PFSK-1 (cell line): ENCODE measurements around the gene MSANTD1.

Experiments
- FOXP2 ChIP-seq: optimal IDR thresholded peaks from 2 replicates; pipeline ENCODE3; 2011; ENCODE audit warnings: borderline replicate concordance, control low read depth, inconsistent platforms; ENCODE audit not compliant: insufficient read depth; ENCODE audit errors: extremely low read length, extremely low read depth
- POLR2AphosphoS5 ChIP-seq: IDR thresholded peaks from 2 replicates; pipeline ENCODE4 v1.6.1; 2012; ENCODE audit warnings: low read depth, mild to moderate bottlenecking, control low read depth, low read length, moderate library complexity
- REST ChIP-seq, 2 experiments: IDR thresholded peaks; 2 replicates each; pipeline versions ENCODE4 v1.6.1 to v1.8.0; 2011 to 2012; ENCODE audit warnings: low read depth in 2 of 2, low read length in 2 of 2, control low read depth in 1 of 2, inconsistent platforms in 1 of 2, mild to moderate bottlenecking in 1 of 2, moderate library complexity in 1 of 2; ENCODE audit not compliant: insufficient read depth in 1 of 2
- SIN3A ChIP-seq: IDR thresholded peaks from 2 replicates; pipeline ENCODE4 v1.6.1; 2012; ENCODE audit warnings: mild to moderate bottlenecking, low read length, moderate library complexity, borderline replicate concordance; ENCODE audit not compliant: insufficient read depth
- TAF1 ChIP-seq: IDR thresholded peaks from 2 replicates; pipeline ENCODE4 v1.6.1; 2012; ENCODE audit warnings: low read length, control low read depth, borderline replicate concordance; ENCODE audit not compliant: insufficient read depth

MSANTD1 gene

GRCh38 chr4:3202836-3203820 is 45.8 kb upstream of the MSANTD1 start:
- no peak for TF ChIP-seq TAF1
- no peak for TF ChIP-seq SIN3A
- no peak for TF ChIP-seq POLR2AphosphoS5
- TF ChIP-seq FOXP2, result no peak
- TF ChIP-seq REST (IDR thresholded peaks at IDR 0.05; ENCODE audit: insufficient read depth in 1 of 2, low read depth in 2 of 2, low read length in 2 of 2), result no peak

GRCh38 chr4:3203971-3204431 is 45.0 kb upstream of the MSANTD1 start:
- TF ChIP-seq POLR2AphosphoS5 (no peak), SIN3A (no peak), TAF1 (no peak), FOXP2 (no peak), REST (IDR thresholded peaks at IDR 0.05; ENCODE audit: insufficient read depth in 1 of 2, low read depth in 2 of 2, low read length in 2 of 2) (no peak)

GRCh38 chr4:3205995-3206394 is 43.0 kb upstream of the MSANTD1 start:
- TF ChIP-seq TAF1, result no peak
- TF ChIP-seq REST (IDR thresholded peaks at IDR 0.05; ENCODE audit: insufficient read depth in 1 of 2, low read depth in 2 of 2, low read length in 2 of 2), result no peak
- TF ChIP-seq FOXP2, result no peak
- TF ChIP-seq POLR2AphosphoS5, result no peak
- TF ChIP-seq SIN3A, result no peak

GRCh38 chr4:3206439-3207100 is 42.4 kb upstream of the MSANTD1 start:
- TF ChIP-seq FOXP2, result no peak
- TF ChIP-seq REST (IDR thresholded peaks at IDR 0.05; ENCODE audit: insufficient read depth in 1 of 2, low read depth in 2 of 2, low read length in 2 of 2), result no peak
- no peak for TF ChIP-seq POLR2AphosphoS5
- TF ChIP-seq TAF1, result no peak
- TF ChIP-seq SIN3A, result no peak
